ENCODE data around the gene FCSK.

FCSK gene

DNA sequence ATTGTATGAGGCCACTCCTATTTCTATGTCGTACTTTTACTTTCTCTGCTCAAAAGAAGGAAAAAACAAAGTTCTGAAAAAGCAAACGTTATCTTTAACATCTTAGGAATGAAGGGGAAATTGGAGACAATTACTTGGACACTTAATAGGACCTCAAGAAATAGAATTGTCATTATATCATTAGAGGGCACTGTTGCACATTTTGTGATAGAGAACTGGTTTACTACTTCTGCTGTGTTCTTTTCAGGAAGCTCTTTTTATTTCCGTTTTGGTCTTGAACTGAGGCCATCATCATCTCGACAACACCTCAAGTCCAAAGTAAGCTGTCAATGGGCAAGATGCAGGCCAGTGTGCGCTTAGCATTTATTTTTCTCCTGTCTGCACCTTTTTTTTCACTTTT is 54.4 kb downstream of the FCSK start:
- DNase-seq (ENCODE audit: low read depth) = no peak
- TF ChIP-seq, protein P1, sequence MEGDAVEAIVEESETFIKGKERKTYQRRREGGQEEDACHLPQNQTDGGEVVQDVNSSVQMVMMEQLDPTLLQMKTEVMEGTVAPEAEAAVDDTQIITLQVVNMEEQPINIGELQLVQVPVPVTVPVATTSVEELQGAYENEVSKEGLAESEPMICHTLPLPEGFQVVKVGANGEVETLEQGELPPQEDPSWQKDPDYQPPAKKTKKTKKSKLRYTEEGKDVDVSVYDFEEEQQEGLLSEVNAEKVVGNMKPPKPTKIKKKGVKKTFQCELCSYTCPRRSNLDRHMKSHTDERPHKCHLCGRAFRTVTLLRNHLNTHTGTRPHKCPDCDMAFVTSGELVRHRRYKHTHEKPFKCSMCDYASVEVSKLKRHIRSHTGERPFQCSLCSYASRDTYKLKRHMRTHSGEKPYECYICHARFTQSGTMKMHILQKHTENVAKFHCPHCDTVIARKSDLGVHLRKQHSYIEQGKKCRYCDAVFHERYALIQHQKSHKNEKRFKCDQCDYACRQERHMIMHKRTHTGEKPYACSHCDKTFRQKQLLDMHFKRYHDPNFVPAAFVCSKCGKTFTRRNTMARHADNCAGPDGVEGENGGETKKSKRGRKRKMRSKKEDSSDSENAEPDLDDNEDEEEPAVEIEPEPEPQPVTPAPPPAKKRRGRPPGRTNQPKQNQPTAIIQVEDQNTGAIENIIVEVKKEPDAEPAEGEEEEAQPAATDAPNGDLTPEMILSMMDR (conservative IDR thresholded peaks at IDR 0.05; ENCODE audit: low read depth, low read length) = peak; percentile 7
- no peak overlapping the region for H3K4me3 ChIP-seq (ENCODE audit: low read length)

DNA sequence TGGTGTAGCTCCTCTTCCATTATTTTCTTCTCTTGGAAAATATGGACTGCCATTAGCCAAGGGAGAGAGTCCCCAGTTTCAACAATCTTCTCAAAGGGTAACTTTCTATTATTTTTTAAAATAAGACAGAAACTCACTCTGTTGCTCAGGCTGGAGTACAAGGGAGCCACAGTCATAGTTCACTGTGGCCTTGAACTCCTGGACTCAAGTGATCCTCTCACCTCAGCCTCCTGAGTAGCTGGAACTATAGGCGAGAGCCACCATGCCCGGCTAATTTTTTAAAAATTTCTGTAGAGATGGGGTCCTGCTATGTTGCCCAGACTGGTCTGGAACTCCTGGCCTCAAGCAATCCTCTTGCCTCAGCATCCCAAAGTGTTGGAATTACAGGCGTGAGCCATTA is 55.8 kb downstream of the FCSK start:
- TF ChIP-seq, protein P1 (conservative IDR thresholded peaks at IDR 0.05; ENCODE audit: low read depth, low read length) = no peak
- H3K4me3 ChIP-seq (ENCODE audit: low read length) = no peak overlapping the region
- DNase-seq (ENCODE audit: low read depth) = no peak

DNA sequence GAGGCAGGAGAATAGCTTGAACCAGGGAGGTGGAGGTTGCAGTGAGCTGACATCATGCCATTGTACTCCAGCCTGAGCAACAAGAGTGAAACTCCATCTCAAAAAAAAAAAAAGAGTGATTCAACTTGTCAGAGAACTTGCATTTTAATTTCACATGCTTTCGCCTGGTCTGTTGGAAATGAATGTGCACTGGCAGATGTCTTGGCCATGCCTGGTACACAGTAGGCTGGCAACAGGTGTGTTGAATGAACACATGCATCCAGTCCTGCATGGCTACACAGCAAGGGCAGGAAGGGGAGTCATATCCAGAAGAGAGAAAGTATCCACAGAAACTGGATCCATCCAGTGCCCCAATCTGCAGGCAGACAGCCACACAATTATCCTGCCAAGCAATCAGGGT is 57.4 kb downstream of the FCSK start:
- H3K4me3 ChIP-seq (ENCODE audit: low read length) = no peak overlapping the region
- TF ChIP-seq, protein P1 (conservative IDR thresholded peaks at IDR 0.05; ENCODE audit: low read depth, low read length) = no peak
- no peak for DNase-seq (ENCODE audit: low read depth)

GRCh38 chr16:70512456-70512855 is 58.1 kb downstream of the FCSK start:
- H3K4me3 ChIP-seq (ENCODE audit: low read length) = no peak overlapping the region
- TF ChIP-seq, protein P1 (conservative IDR thresholded peaks at IDR 0.05; ENCODE audit: low read depth, low read length) = no peak
- no peak for DNase-seq (ENCODE audit: low read depth)

DNA sequence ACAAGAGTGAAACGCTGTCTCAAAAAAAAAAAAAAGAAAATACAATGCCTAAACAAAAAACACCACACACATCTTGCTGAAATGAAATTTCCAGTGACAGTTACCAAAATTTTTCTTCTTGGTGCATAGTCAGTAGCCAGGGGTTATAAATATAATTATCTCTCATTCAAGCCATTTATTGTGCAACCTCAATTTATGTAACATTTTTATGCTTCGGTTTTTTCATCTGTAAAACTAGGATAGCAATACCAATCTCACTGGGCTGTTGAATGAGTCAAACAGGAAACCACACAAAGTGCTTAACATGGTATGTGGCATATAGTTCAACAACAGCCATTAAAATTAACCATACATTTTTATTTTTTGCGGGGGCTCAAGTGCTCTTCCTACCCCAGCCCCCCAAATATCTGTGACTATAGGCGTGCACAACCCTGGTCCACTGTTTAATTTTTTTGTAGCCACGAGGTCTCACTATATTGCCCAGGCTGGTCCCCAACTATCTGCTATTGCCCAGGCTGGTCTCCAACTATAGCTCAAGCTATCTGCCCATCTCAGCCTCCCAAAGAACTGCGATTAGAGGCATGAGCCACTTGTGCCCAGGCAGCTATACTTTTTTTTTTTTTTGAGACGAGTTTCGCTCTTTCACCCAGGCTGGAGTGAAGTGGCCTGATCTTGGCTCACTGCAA is 66.4 kb downstream of the FCSK start:
- DNase-seq (ENCODE audit: low read depth) = no peak
- TF ChIP-seq, protein P1 (conservative IDR thresholded peaks at IDR 0.05; ENCODE audit: low read depth, low read length) = no peak
- no peak overlapping the region for H3K4me3 ChIP-seq (ENCODE audit: low read length)

DNA sequence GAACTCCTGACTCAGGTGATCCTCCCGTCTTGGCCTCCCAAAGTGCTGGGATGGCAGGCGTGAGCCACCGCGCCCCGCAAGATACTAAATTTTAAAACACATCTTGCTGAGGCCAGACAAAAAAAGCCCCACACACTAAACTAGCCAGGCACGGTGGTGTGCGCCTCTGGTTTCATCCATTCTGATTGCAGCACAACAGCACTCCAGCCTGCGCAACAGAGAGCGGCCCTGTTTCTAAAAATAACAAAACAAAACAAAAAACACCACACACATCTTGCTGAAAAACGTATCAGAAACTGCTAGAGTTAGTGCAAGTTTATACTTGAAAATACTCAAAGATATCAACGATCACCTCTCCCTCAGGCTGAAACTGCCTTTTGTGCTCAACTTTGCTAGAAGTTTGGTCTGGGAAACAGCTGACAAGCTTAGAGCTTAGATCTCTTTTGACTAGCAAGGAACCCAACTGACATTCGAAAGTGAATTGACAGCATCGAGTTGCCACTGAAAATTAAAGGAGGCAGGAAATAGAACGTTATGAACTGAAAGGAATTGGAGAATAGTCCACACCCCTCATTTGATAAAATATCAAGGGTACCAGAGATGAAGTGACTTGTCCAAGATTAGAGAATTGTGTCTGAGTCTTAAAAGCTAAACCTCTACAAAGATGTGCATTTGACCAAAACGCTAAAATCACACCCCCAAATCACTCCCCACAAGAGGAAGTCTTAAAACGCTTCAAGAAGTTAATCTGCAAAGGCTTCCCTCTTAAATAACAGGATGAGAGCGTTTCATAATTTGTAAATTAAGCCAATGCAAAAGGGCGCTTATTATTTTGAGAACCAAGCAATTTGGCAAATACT is 68.1 kb downstream of the FCSK start:
- TF ChIP-seq, protein P1 (conservative IDR thresholded peaks at IDR 0.05; ENCODE audit: low read depth, low read length) = no peak
- no peak for DNase-seq (ENCODE audit: low read depth)
- peak overlapping the region; percentile 100 for H3K4me3 ChIP-seq (ENCODE audit: low read length)

Data from retinal pigment epithelial cell (primary cell).